ENCODE measurements around the gene CABLES2.

DNA sequence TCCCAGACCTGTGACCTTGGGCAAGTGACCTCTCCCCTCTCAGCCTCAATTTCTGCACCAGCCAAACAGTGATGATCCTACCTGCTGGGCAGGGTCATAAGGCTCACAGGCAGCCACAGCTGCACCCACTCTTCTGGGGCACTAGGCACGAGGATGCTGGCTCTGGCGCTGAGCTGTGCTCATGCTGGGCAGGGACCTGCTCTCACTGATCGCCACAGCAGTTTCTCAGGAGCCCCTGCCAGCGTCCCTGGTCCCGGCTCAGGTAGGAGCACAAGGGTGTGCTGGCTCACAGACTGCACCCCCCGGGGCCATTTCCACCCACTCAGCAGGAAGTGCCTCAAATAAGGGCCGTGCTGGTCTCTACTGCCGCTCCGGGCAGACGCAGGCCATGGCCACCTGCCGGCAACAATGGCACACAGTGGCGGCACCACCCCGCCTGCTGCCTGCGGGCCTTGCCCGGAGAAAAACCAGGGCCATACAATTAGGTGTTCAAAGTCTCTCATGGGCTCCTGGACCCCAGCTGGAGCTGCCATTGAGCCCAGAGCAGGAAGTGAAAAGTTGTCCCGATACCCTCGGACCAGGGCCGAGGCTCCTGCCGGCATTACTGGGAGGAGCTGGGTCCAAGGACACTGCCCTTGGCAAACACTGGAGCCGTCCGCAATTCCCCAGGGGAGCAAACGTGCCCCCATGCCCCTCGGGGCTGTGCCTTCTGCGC lies 4.6 kb upstream of the CABLES2 start:
- TF ChIP-seq, protein P1, sequence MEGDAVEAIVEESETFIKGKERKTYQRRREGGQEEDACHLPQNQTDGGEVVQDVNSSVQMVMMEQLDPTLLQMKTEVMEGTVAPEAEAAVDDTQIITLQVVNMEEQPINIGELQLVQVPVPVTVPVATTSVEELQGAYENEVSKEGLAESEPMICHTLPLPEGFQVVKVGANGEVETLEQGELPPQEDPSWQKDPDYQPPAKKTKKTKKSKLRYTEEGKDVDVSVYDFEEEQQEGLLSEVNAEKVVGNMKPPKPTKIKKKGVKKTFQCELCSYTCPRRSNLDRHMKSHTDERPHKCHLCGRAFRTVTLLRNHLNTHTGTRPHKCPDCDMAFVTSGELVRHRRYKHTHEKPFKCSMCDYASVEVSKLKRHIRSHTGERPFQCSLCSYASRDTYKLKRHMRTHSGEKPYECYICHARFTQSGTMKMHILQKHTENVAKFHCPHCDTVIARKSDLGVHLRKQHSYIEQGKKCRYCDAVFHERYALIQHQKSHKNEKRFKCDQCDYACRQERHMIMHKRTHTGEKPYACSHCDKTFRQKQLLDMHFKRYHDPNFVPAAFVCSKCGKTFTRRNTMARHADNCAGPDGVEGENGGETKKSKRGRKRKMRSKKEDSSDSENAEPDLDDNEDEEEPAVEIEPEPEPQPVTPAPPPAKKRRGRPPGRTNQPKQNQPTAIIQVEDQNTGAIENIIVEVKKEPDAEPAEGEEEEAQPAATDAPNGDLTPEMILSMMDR (IDR thresholded peaks at IDR 0.05) = no peak
- no peak for TF ChIP-seq EZH2 (IDR thresholded peaks at IDR 0.05)
